HepG2 (cell line): ENCODE data around the gene TRIM61. TPM values are rescaled to one million over a fixed set of nuclear protein-coding genes. Genes with fewer than 3 reads are reported as not detected.
"Not testable (repeated sequence)": the region's sequence is repeated elsewhere in the genome, so short reads cannot be mapped to it uniquely, and the experiment has no call there.

Source experiments
- ATAC-seq: fragments of 200-7000 bp; cut with Tn5 transposase; 3 replicates; pipeline ENCODE4 v1.9.1; 2020; ENCODE audit warnings: mild to moderate bottlenecking, moderate library complexity
- BruUV-seq: library from RNA; stranded (reverse); fragments of 400-500 nt; replicated peaks from 2 replicates; lab custom pipeline; 2021; lab: Mats Ljungman, UMichigan
- CTCF ChIA-PET: fragments of 300-600 bp; formaldehyde crosslinking; extraction: SDS; loops from one replicate; lab custom pipeline; 2021; ENCODE audit warnings: low total read pairs, inconsistent platforms, low intra/inter-chr PET ratio; lab: Yijun Ruan, JAX
- POLR2A ChIA-PET: fragments of 350-600 bp; sonication (Branson Sonifier 250); formaldehyde crosslinking; loops from one replicate; lab custom pipeline; 2020; ENCODE audit warnings: antibody characterized with exemption, inconsistent platforms; lab: Yijun Ruan, JAX
- DNase-seq: peaks from one replicate; pipeline ENCODE4 v3.0.0-alpha.2; 2015; ENCODE audit warnings: low spot score
- FAIRE-seq: peaks from 3 replicates; lab custom pipeline; 2011; peaks lifted over from hg19 to GRCh38; lab: Jason Lieb, UNC
- H2AFZ ChIP-seq: one replicate; pipeline ENCODE4 v1.6.1; 2011; ENCODE audit warnings: low read length, inconsistent platforms
- H3K27ac ChIP-seq: fragments of 300-600 bp; 3 replicates; pipeline ENCODE4 v1.8.0; 2011; ENCODE audit warnings: mixed run types, mild to moderate bottlenecking, mixed read lengths, low read length, inconsistent platforms; ENCODE audit not compliant: insufficient read depth; ENCODE audit errors: extremely low read length
- H3K27me3 ChIP-seq, 2 experiments: fragments of 200-600 bp in 1 of 2; 2 replicates in 1 of 2; 3 replicates in 1 of 2; pipeline versions ENCODE4 v1.6.0 to v1.8.0; 2011; ENCODE audit warnings: low read length in 2 of 2, mild to moderate bottlenecking in 2 of 2, moderate library complexity in 2 of 2, inconsistent platforms in 1 of 2; ENCODE audit not compliant: insufficient read depth in 2 of 2, control insufficient read depth in 1 of 2
- H3K36me3 ChIP-seq, 2 experiments: fragments of 200-600 bp in 1 of 2; replicated peaks in 1 of 2; 2 replicates in 1 of 2; 3 replicates in 1 of 2; pipeline versions ENCODE4 v1.5.1 to v1.8.0; 2011; ENCODE audit warnings: low read length in 2 of 2, inconsistent platforms in 1 of 2; ENCODE audit not compliant: insufficient read depth in 2 of 2, control insufficient read depth in 1 of 2
- H3K4me1 ChIP-seq: 2 replicates; pipeline ENCODE4 v1.5.1; 2012; ENCODE audit warnings: low read length, inconsistent platforms; ENCODE audit not compliant: insufficient read depth
- H3K4me2 ChIP-seq: 2 replicates; pipeline ENCODE4 v1.6.0; 2011; ENCODE audit warnings: low read depth, low read length, inconsistent platforms
- H3K4me3 ChIP-seq, 3 experiments: fragments of 200-600 bp in 1 of 3; sonication (generic), shearing (Covaris generic) in 1 of 3; replicated peaks in 1 of 3; 2 replicates each; pipeline ENCODE4 v1.5.1; 2011 to 2016; ENCODE audit warnings: low read length in 3 of 3, inconsistent platforms in 2 of 3, low read depth in 2 of 3, mild to moderate bottlenecking in 2 of 3, control low read depth in 1 of 3, mixed read lengths in 1 of 3; ENCODE audit not compliant: insufficient read depth in 1 of 3
- H3K79me2 ChIP-seq: one replicate; pipeline ENCODE4 v1.6.1; 2011; ENCODE audit warnings: low read length, inconsistent platforms; ENCODE audit not compliant: insufficient read depth
- H3K9ac ChIP-seq: 2 replicates; pipeline ENCODE4 v1.6.0; 2011; ENCODE audit warnings: mild to moderate bottlenecking, low read depth, low read length, inconsistent platforms; ENCODE audit not compliant: insufficient read depth
- H3K9me3 ChIP-seq: 2 replicates; pipeline ENCODE4 v1.5.1; 2012; ENCODE audit warnings: mild to moderate bottlenecking, low read length
- H4K20me1 ChIP-seq: 2 replicates; pipeline ENCODE4 v1.6.0; 2011; ENCODE audit warnings: inconsistent platforms, mild to moderate bottlenecking, low read length, moderate library complexity; ENCODE audit not compliant: insufficient read depth
- ONECUT2 ChIP-seq: sonication (generic); formaldehyde crosslinking; IDR thresholded peaks from 2 replicates; pipeline ENCODE4 v1.4.0; 2020; ENCODE audit warnings: missing genetic modification reagents
- ZNF10 ChIP-seq: sonication (generic); formaldehyde crosslinking; IDR thresholded peaks from 2 replicates; pipeline ENCODE4 v1.4.0; 2020; ENCODE audit warnings: mild to moderate bottlenecking, low read depth, missing genetic modification reagents, borderline replicate concordance
- WGBS: methylation state at CpG from one replicate; pipeline ENCODE4 v1.1.6; 2017; ENCODE audit warnings: low lambda C conversion rate; 5-methylcytosine and 5-hydroxymethylcytosine counted together
- in situ Hi-C: cut with HindIII; loops from 2 replicates; pipeline ENCODE4 v1.10.0; 2017; ENCODE audit warnings: low pct_unique_long_range_greater_than_20kb; ENCODE audit not compliant: extremely low pct_ligation_motif_present
- intact Hi-C: fragments of 100-400 bp; cut with micrococcal nuclease; formaldehyde crosslinking; loops from one replicate; pipeline ENCODE4 v1.10.0; 2022; ENCODE audit not compliant: unreplicated experiment
- polyA plus RNA-seq, 8 experiments: library from polyadenylated mRNA; depleted of rRNA in 3 of 8; stranded (reverse) in 7 of 8; unstranded in 1 of 8; fragments of >200 nt; fragmentation: Illumina TruSeq in 4 of 8; extraction: Trizol in 4 of 8; gene quantifications; 2 replicates each; pipeline versions ENCODE4 v1.2.1 to v1.2.3, GENCODE V29; 2011 to 2016; ENCODE audit warnings: low read depth in 4 of 8, missing spikeins in 1 of 8, mixed read lengths in 1 of 8; ENCODE audit not compliant: insufficient read depth in 1 of 8
- total RNA-seq, 5 experiments: library from RNA; depleted of rRNA; stranded (reverse); fragments of >200 nt; fragmentation: Illumina TruSeq; extraction: Trizol; gene quantifications; 2 replicates each; pipeline ENCODE4 v1.2.3, GENCODE V29; 2016; ENCODE audit warnings: low read depth in 1 of 5

The TRIM61 gene
- total and polyA plus RNA-seq, 2 of the 13 experiments (the other 11 are each of a cell fraction or from before 2014, with no cell fraction given) = not detected

GRCh38 chr4:164998526-164999080, 21.1 kb upstream of the TRIM61 start:
- POLR2A ChIA-PET, H3K36me3 ChIP-seq, H3K4me3 ChIP-seq, H3K27ac ChIP-seq, intact Hi-C loops, H3K4me2 ChIP-seq, H3K27me3 ChIP-seq, CTCF ChIA-PET, FAIRE-seq, in situ Hi-C loops, H3K4me1 ChIP-seq, BruUV-seq, DNase-seq, H4K20me1 ChIP-seq, H3K9me3 ChIP-seq, H2AFZ ChIP-seq, ATAC-seq, H3K79me2 ChIP-seq, H3K9ac ChIP-seq: not testable (repeated sequence)
- 0% methylated on average over 2 of the region's 2 CpGs for WGBS

GRCh38 chr4:164997941-164998340, 20.5 kb upstream of the TRIM61 start:
- no peaks in the 10 kb centered on the region for H3K9me3 ChIP-seq
- 24% methylated on average over 6 of the region's 6 CpGs for WGBS
- POLR2A ChIA-PET = no interaction called here
- H4K20me1 ChIP-seq = no peaks in the 10 kb centered on the region
- H3K4me3 ChIP-seq = no peak overlapping the region
- H3K9ac ChIP-seq = no peak overlapping the region
- TF ChIP-seq ZNF10 (CRISPR knock-in tag) = no peak
- TF ChIP-seq ONECUT2 (CRISPR knock-in tag) = no peak
- peaks cover 1 to 4% of the 10 kb centered on the region in 2 experiments; a peak in 3 of 5 replicates for H3K27me3 ChIP-seq
- in situ Hi-C loops (no loop called here), intact Hi-C loops (loop anchor here (1.0 kb wide), 2 partner anchors 219 to 230 kb away; no protein-coding TSS in a partner anchor)
- no peaks in the 10 kb centered on the region for H3K36me3 ChIP-seq
- H3K4me1 ChIP-seq = no peaks in the 10 kb centered on the region
- ATAC-seq = no peak
- no peak overlapping the region for H2AFZ ChIP-seq
- no TSS peak for BruUV-seq
- H3K79me2 ChIP-seq = no peaks in the 10 kb centered on the region
- FAIRE-seq = no peak
- CTCF ChIA-PET = no interaction called here
- H3K4me2 ChIP-seq = no peak overlapping the region
- no peak for DNase-seq
- no peak overlapping the region for H3K27ac ChIP-seq
